HepG2 (cell line): ENCODE results near the gene MEGF11. TPM values are rescaled to one million over a fixed set of nuclear protein-coding genes. Genes with fewer than 3 reads are reported as not detected.

Experiments
- ATAC-seq: fragments of 200-7000 bp; cut with Tn5 transposase; 3 replicates; pipeline ENCODE4 v1.9.1; 2020; ENCODE audit warnings: mild to moderate bottlenecking, moderate library complexity
- BruUV-seq: library from RNA; stranded (reverse); fragments of 400-500 nt; replicated peaks from 2 replicates; lab custom pipeline; 2021; lab: Mats Ljungman, UMichigan
- CTCF ChIA-PET: fragments of 300-600 bp; formaldehyde crosslinking; extraction: SDS; loops from one replicate; lab custom pipeline; 2021; ENCODE audit warnings: low total read pairs, inconsistent platforms, low intra/inter-chr PET ratio; lab: Yijun Ruan, JAX
- POLR2A ChIA-PET: fragments of 350-600 bp; sonication (Branson Sonifier 250); formaldehyde crosslinking; loops from one replicate; lab custom pipeline; 2020; ENCODE audit warnings: antibody characterized with exemption, inconsistent platforms; lab: Yijun Ruan, JAX
- DNase-seq: peaks from one replicate; pipeline ENCODE4 v3.0.0-alpha.2; 2015; ENCODE audit warnings: low spot score
- FAIRE-seq: peaks from 3 replicates; lab custom pipeline; 2011; peaks lifted over from hg19 to GRCh38; lab: Jason Lieb, UNC
- H2AFZ ChIP-seq: one replicate; pipeline ENCODE4 v1.6.1; 2011; ENCODE audit warnings: low read length, inconsistent platforms
- H3K27ac ChIP-seq: fragments of 300-600 bp; 3 replicates; pipeline ENCODE4 v1.8.0; 2011; ENCODE audit warnings: mixed run types, mild to moderate bottlenecking, mixed read lengths, low read length, inconsistent platforms; ENCODE audit not compliant: insufficient read depth; ENCODE audit errors: extremely low read length
- H3K27me3 ChIP-seq, 2 experiments: fragments of 200-600 bp in 1 of 2; 2 replicates in 1 of 2; 3 replicates in 1 of 2; pipeline versions ENCODE4 v1.6.0 to v1.8.0; 2011; ENCODE audit warnings: low read length in 2 of 2, mild to moderate bottlenecking in 2 of 2, moderate library complexity in 2 of 2, inconsistent platforms in 1 of 2; ENCODE audit not compliant: insufficient read depth in 2 of 2, control insufficient read depth in 1 of 2
- H3K36me3 ChIP-seq, 2 experiments: fragments of 200-600 bp in 1 of 2; replicated peaks in 1 of 2; 2 replicates in 1 of 2; 3 replicates in 1 of 2; pipeline versions ENCODE4 v1.5.1 to v1.8.0; 2011; ENCODE audit warnings: low read length in 2 of 2, inconsistent platforms in 1 of 2; ENCODE audit not compliant: insufficient read depth in 2 of 2, control insufficient read depth in 1 of 2
- H3K4me1 ChIP-seq: 2 replicates; pipeline ENCODE4 v1.5.1; 2012; ENCODE audit warnings: low read length, inconsistent platforms; ENCODE audit not compliant: insufficient read depth
- H3K4me2 ChIP-seq: 2 replicates; pipeline ENCODE4 v1.6.0; 2011; ENCODE audit warnings: low read depth, low read length, inconsistent platforms
- H3K4me3 ChIP-seq, 3 experiments: fragments of 200-600 bp in 1 of 3; sonication (generic), shearing (Covaris generic) in 1 of 3; replicated peaks in 1 of 3; 2 replicates each; pipeline ENCODE4 v1.5.1; 2011 to 2016; ENCODE audit warnings: low read length in 3 of 3, inconsistent platforms in 2 of 3, low read depth in 2 of 3, mild to moderate bottlenecking in 2 of 3, control low read depth in 1 of 3, mixed read lengths in 1 of 3; ENCODE audit not compliant: insufficient read depth in 1 of 3
- H3K79me2 ChIP-seq: one replicate; pipeline ENCODE4 v1.6.1; 2011; ENCODE audit warnings: low read length, inconsistent platforms; ENCODE audit not compliant: insufficient read depth
- H3K9ac ChIP-seq: 2 replicates; pipeline ENCODE4 v1.6.0; 2011; ENCODE audit warnings: mild to moderate bottlenecking, low read depth, low read length, inconsistent platforms; ENCODE audit not compliant: insufficient read depth
- H3K9me3 ChIP-seq: 2 replicates; pipeline ENCODE4 v1.5.1; 2012; ENCODE audit warnings: mild to moderate bottlenecking, low read length
- H4K20me1 ChIP-seq: 2 replicates; pipeline ENCODE4 v1.6.0; 2011; ENCODE audit warnings: inconsistent platforms, mild to moderate bottlenecking, low read length, moderate library complexity; ENCODE audit not compliant: insufficient read depth
- ATF1 ChIP-seq: IDR thresholded peaks from 2 replicates; pipeline ENCODE4 v1.6.1; 2016; ENCODE audit warnings: mild to moderate bottlenecking, control low read depth
- BRF2 ChIP-seq: sonication (generic); formaldehyde crosslinking; IDR thresholded peaks from 2 replicates; pipeline ENCODE4 v1.8.1; 2022; ENCODE audit warnings: mild to moderate bottlenecking, missing genetic modification reagents
- CREB1 ChIP-seq, 2 experiments: fragments of 450-650 bp in 1 of 2; IDR thresholded peaks; 2 replicates each; pipeline ENCODE4 v1.6.1; 2016 to 2017; ENCODE audit warnings: control low read depth in 1 of 2, mild to moderate bottlenecking in 1 of 2, missing compliant biosample characterization in 1 of 2, missing genetic modification characterization in 1 of 2
- GABPB1 ChIP-seq: IDR thresholded peaks from 2 replicates; pipeline ENCODE4 v1.6.1; 2016; ENCODE audit warnings: mild to moderate bottlenecking, missing genetic modification reagents, moderate library complexity, missing compliant biosample characterization
- HOXA3 ChIP-seq: sonication (generic); formaldehyde crosslinking; IDR thresholded peaks from 2 replicates; pipeline ENCODE4 v1.5.0; 2020; ENCODE audit warnings: missing genetic modification reagents
- MATR3 ChIP-seq: sonication (generic); formaldehyde crosslinking; IDR thresholded peaks from 2 replicates; pipeline ENCODE4 v1.4.0; 2020; ENCODE audit warnings: missing genetic modification reagents
- MIER2 ChIP-seq: IDR thresholded peaks from 2 replicates; pipeline ENCODE4 v1.6.1; 2016; ENCODE audit warnings: missing biosample characterization, missing genetic modification reagents
- NR1H2 ChIP-seq: sonication (generic); formaldehyde crosslinking; IDR thresholded peaks from 2 replicates; pipeline ENCODE4 v1.8.1; 2022; ENCODE audit warnings: low read depth, missing genetic modification reagents, borderline replicate concordance
- ZNF354B ChIP-seq: sonication (generic); formaldehyde crosslinking; IDR thresholded peaks from 2 replicates; pipeline ENCODE4 v1.8.0; 2022; ENCODE audit warnings: mild to moderate bottlenecking, missing genetic modification reagents
- ZNF460 ChIP-seq: sonication (generic); formaldehyde crosslinking; IDR thresholded peaks from 2 replicates; pipeline ENCODE4 v1.5.1; 2020; ENCODE audit warnings: missing genetic modification reagents, mild to moderate bottlenecking, borderline replicate concordance
- ZNF503 ChIP-seq: sonication (generic); formaldehyde crosslinking; IDR thresholded peaks from 2 replicates; pipeline ENCODE4 v1.4.0; 2020; ENCODE audit warnings: missing genetic modification reagents
- ZNF576 ChIP-seq: sonication (generic); formaldehyde crosslinking; IDR thresholded peaks from 2 replicates; pipeline ENCODE4 v1.4.0; 2020; ENCODE audit warnings: mild to moderate bottlenecking, missing genetic modification reagents
- ZNF883 ChIP-seq: sonication (generic); formaldehyde crosslinking; IDR thresholded peaks from 2 replicates; pipeline ENCODE4 v1.5.1; 2020; ENCODE audit warnings: mild to moderate bottlenecking, missing genetic modification reagents; ENCODE audit errors: not compliant biosample characterization
- WGBS: methylation state at CpG from one replicate; pipeline ENCODE4 v1.1.6; 2017; ENCODE audit warnings: low lambda C conversion rate; 5-methylcytosine and 5-hydroxymethylcytosine counted together
- in situ Hi-C: cut with HindIII; loops from 2 replicates; pipeline ENCODE4 v1.10.0; 2017; ENCODE audit warnings: low pct_unique_long_range_greater_than_20kb; ENCODE audit not compliant: extremely low pct_ligation_motif_present
- intact Hi-C: fragments of 100-400 bp; cut with micrococcal nuclease; formaldehyde crosslinking; loops from one replicate; pipeline ENCODE4 v1.10.0; 2022; ENCODE audit not compliant: unreplicated experiment
- polyA plus RNA-seq, 8 experiments: library from polyadenylated mRNA; depleted of rRNA in 3 of 8; stranded (reverse) in 7 of 8; unstranded in 1 of 8; fragments of >200 nt; fragmentation: Illumina TruSeq in 4 of 8; extraction: Trizol in 4 of 8; gene quantifications; 2 replicates each; pipeline versions ENCODE4 v1.2.1 to v1.2.3, GENCODE V29; 2011 to 2016; ENCODE audit warnings: low read depth in 4 of 8, missing spikeins in 1 of 8, mixed read lengths in 1 of 8; ENCODE audit not compliant: insufficient read depth in 1 of 8
- total RNA-seq, 5 experiments: library from RNA; depleted of rRNA; stranded (reverse); fragments of >200 nt; fragmentation: Illumina TruSeq; extraction: Trizol; gene quantifications; 2 replicates each; pipeline ENCODE4 v1.2.3, GENCODE V29; 2016; ENCODE audit warnings: low read depth in 1 of 5

Gene MEGF11
- total and polyA plus RNA-seq, 2 of the 13 experiments (the other 11 are each of a cell fraction or from before 2014, with no cell fraction given), result not detected

- in situ Hi-C loops, result no loop called here
- Histone ChIP-seq H3K9me3 (no peaks in the 10 kb centered on the region), H3K9ac (no peak overlapping the region), H4K20me1 (no peaks in the 10 kb centered on the region), H3K4me1 (no peaks in the 10 kb centered on the region), H3K27me3 (peaks cover 0 to 4% of the 10 kb centered on the region in 2 experiments; a peak in 2 of 5 replicates), H3K4me3 (no peak overlapping the region), H3K36me3 (no peaks in the 10 kb centered on the region), H3K79me2 (no peaks in the 10 kb centered on the region), H3K4me2 (no peak overlapping the region), H2AFZ (no peak overlapping the region), H3K27ac (no peak overlapping the region)
- ChIA-PET POLR2A (no interaction called here), CTCF (no interaction called here)
- TF ChIP-seq GABPB1 (CRISPR knock-in tag) (no peak), CREB1 (IDR thresholded peaks at IDR 0.05) (peak; percentile 36), CREB1 (CRISPR knock-in tag; IDR thresholded peaks at IDR 0.05) (no peak)
- no TSS peak for BruUV-seq
- no peak for ATAC-seq
- intact Hi-C loops, result no loop called here
- FAIRE-seq, result no peak
- WGBS, result 62% methylated on average over 6 of the region's 8 CpGs
- DNase-seq, result no peak
Observed at GRCh38 chr15:66014635-66015182, 238.8 kb downstream of the MEGF11 start.

GRCh38 chr15:66014022-66014421 is 239.5 kb downstream of the MEGF11 start:
- Histone ChIP-seq H3K4me2 (no peak overlapping the region), H3K79me2 (no peaks in the 10 kb centered on the region), H2AFZ (no peak overlapping the region), H3K27ac (no peak overlapping the region), H3K9me3 (no peaks in the 10 kb centered on the region), H3K4me3 (no peak overlapping the region), H3K9ac (no peak overlapping the region), H3K36me3 (no peaks in the 10 kb centered on the region), H4K20me1 (no peaks in the 10 kb centered on the region), H3K4me1 (no peaks in the 10 kb centered on the region), H3K27me3 (peaks cover 0 to 4% of the 10 kb centered on the region in 2 experiments; a peak in 2 of 5 replicates)
- in situ Hi-C loops, result no loop called here
- no peak for ATAC-seq
- no peak for FAIRE-seq
- 7% methylated on average over 5 of the region's 5 CpGs for WGBS
- CTCF ChIA-PET, result no interaction called here
- POLR2A ChIA-PET, result no interaction called here
- BruUV-seq, result no TSS peak
- no peak for DNase-seq
- intact Hi-C loops, result no loop called here
- no peak for TF ChIP-seq ZNF883 (CRISPR knock-in tag)
- no peak for TF ChIP-seq MIER2 (CRISPR knock-in tag)
- TF ChIP-seq ZNF576, result no peak
- no peak for TF ChIP-seq BRF2 (CRISPR knock-in tag)
- no peak for TF ChIP-seq NR1H2 (CRISPR knock-in tag)
- no peak for TF ChIP-seq HOXA3 (CRISPR knock-in tag)
- TF ChIP-seq ZNF460 (CRISPR knock-in tag), result no peak
- TF ChIP-seq ATF1, result no peak
- TF ChIP-seq ZNF503 (CRISPR knock-in tag), result no peak
- TF ChIP-seq MATR3, result no peak
- no peak for TF ChIP-seq ZNF354B
